Upper lobe of right lung (tissue), 1 donor: ENCODE data around the gene RHCG. TPM values are rescaled to one million over a fixed set of nuclear protein-coding genes. Genes with fewer than 3 reads are reported as not detected.

Experiments
- ATAC-seq: fragments of 200-7000 bp; cut with Tn5 transposase; one replicate; pipeline ENCODE4 v1.9.1; 2020; ENCODE audit warnings: mild to moderate bottlenecking, moderate library complexity
- DNase-seq: peaks from one replicate; pipeline ENCODE4 v3.0.0-alpha.2; 2020
- H3K27ac ChIP-seq: fragments of 200-600 bp; one replicate; pipeline ENCODE4 v1.8.0; 2022
- H3K27me3 ChIP-seq: fragments of 200-600 bp; one replicate; pipeline ENCODE4 v1.8.0; 2022; ENCODE audit warnings: mild to moderate bottlenecking
- H3K36me3 ChIP-seq: fragments of 200-600 bp; one replicate; pipeline ENCODE4 v1.8.0; 2022
- H3K4me1 ChIP-seq: fragments of 200-600 bp; one replicate; pipeline ENCODE4 v1.8.0; 2022
- H3K4me3 ChIP-seq: fragments of 200-600 bp; one replicate; pipeline ENCODE4 v1.8.0; 2022; ENCODE audit warnings: mild to moderate bottlenecking
- H3K9me3 ChIP-seq: fragments of 200-600 bp; one replicate; pipeline ENCODE4 v1.8.0; 2022
- intact Hi-C: fragments of 100-400 bp; cut with DNase I; formaldehyde crosslinking; loops from one replicate; pipeline ENCODE4 v1.11.0; 2022
- total RNA-seq: library from RNA; stranded (reverse); fragmentation: NEBNext Ultra II Directional; extraction: Animal tissue kit (Norgen Biotek cat#: 25700); gene quantifications from one replicate; pipeline ENCODE4 v1.2.1, GENCODE V29; 2021
- TF ChIP-seq, protein P1 (sequence below): fragments of 200-600 bp; IDR thresholded peaks from one replicate; pipeline ENCODE4 v1.8.0; 2022; ENCODE audit warnings: antibody characterized with exemption
- donor health status: DM: no; HTN: yes; CAD: no; lungs with severe emphysema.

RHCG gene
- total RNA-seq, 1 donor from 2014 or later, result not detected

DNA sequence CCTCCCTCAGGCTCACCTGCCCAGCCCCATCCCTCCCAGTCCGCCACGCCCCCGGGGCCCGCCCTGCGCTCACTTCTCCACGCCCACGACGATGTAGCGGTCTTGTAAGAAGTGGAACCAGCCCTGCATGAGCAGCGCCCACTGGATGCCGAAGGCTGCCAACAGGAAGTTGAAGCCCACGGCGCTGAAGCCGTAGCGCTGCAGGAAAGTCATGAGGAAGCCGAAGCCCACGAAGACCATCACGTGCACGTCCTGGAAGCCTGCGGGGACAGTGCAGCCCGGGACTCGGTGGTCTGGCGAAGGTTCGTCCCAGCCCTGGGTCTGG is 9.7 kb downstream of the RHCG start:
- peak; percentile 78 for ATAC-seq

DNA sequence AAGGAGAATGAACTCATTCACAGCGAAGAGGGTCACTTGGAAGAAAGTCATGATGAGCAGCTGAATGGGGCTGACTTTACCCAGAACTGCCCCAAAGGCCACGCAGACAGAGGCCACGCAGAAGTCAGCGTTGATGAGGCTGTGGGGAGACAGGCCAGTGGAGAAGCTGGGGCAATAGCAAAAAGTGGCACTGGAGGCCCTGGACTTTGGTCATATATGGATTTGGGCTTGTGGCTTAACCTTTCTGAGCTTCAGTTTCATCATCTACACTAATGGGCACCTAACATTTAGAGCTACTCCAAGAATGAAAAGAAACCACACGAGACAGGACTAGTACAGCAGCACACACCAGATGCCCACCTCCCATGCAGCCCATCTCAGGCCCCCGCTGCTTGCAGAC is 13.3 kb downstream of the RHCG start:
- H3K27ac ChIP-seq, result no peak overlapping the region
- TF ChIP-seq, protein P1, sequence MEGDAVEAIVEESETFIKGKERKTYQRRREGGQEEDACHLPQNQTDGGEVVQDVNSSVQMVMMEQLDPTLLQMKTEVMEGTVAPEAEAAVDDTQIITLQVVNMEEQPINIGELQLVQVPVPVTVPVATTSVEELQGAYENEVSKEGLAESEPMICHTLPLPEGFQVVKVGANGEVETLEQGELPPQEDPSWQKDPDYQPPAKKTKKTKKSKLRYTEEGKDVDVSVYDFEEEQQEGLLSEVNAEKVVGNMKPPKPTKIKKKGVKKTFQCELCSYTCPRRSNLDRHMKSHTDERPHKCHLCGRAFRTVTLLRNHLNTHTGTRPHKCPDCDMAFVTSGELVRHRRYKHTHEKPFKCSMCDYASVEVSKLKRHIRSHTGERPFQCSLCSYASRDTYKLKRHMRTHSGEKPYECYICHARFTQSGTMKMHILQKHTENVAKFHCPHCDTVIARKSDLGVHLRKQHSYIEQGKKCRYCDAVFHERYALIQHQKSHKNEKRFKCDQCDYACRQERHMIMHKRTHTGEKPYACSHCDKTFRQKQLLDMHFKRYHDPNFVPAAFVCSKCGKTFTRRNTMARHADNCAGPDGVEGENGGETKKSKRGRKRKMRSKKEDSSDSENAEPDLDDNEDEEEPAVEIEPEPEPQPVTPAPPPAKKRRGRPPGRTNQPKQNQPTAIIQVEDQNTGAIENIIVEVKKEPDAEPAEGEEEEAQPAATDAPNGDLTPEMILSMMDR, result no peak
- H3K27me3 ChIP-seq, result peaks cover 23% of the 10 kb centered on the region
- no peaks in the 10 kb centered on the region for H3K36me3 ChIP-seq
- no peaks in the 10 kb centered on the region for H3K9me3 ChIP-seq
- intact Hi-C loops, result no loop called here
- no peak overlapping the region for H3K4me3 ChIP-seq
- H3K4me1 ChIP-seq, result no peaks in the 10 kb centered on the region
- peak; percentile 49 for DNase-seq
- ATAC-seq, result no peak

More for the DNA sequence above, 9.7 kb downstream of the RHCG start:
- H3K4me1 ChIP-seq, result no peaks in the 10 kb centered on the region
- H3K9me3 ChIP-seq, result no peaks in the 10 kb centered on the region
- H3K27ac ChIP-seq, result no peak overlapping the region
- no peak overlapping the region for H3K4me3 ChIP-seq
- TF ChIP-seq, protein P1, result no peak
- DNase-seq, result peak; percentile 81
- no peaks in the 10 kb centered on the region for H3K36me3 ChIP-seq
- H3K27me3 ChIP-seq, result peaks cover 26% of the 10 kb centered on the region
- intact Hi-C loops, result no loop called here

DNA sequence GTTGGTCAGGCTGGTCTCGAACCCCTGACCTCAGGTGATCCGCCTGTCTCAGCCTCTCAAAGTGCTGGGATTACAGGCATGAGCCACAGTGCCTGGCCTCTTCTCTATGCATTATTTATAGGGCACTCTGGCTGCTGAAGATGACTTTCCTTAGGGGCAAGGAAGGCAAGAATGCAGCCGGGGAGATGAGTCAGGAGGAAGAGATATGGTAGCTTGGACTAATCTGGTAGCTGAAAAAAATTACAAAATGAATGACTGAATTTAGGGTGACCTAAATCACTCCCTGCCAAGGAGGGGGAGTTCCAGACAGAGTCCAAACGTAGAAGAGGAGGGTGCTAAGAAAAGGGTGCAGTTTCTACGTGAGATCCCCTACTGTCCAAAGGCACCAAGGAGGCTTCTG is 14.2 kb downstream of the RHCG start:
- Histone ChIP-seq H3K4me3 (no peak overlapping the region), H3K9me3 (no peaks in the 10 kb centered on the region), H3K36me3 (no peaks in the 10 kb centered on the region), H3K27ac (no peak overlapping the region), H3K4me1 (no peaks in the 10 kb centered on the region), H3K27me3 (peaks cover 27% of the 10 kb centered on the region)
- TF ChIP-seq, protein P1, result no peak
- intact Hi-C loops, result no loop called here
- no peak for DNase-seq
- no peak for ATAC-seq

DNA sequence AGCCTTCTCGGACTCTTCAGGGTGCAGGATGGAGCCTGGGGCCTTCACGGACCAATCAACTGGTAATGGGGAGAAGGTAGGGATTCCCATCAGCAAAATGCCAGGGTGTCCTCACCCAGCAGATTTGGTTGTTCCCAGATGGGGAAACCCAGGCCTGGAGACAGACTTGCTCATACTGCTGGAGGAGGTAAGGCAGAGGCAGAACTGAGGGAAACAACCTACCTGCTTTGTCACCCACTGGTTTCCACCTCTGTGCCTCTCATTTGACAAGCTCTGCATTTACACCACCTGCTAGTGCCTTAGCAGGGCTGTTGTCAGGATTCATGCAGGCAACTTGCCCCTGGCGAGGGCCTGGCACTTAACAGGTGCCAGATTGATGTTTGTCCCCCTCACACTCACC is 15.9 kb downstream of the RHCG start:
- no peaks in the 10 kb centered on the region for H3K4me1 ChIP-seq
- no peak for ATAC-seq
- no peak overlapping the region for H3K27ac ChIP-seq
- no peak for DNase-seq
- intact Hi-C loops, result no loop called here
- no peak overlapping the region for H3K4me3 ChIP-seq
- H3K9me3 ChIP-seq, result no peaks in the 10 kb centered on the region
- H3K36me3 ChIP-seq, result no peaks in the 10 kb centered on the region
- H3K27me3 ChIP-seq, result peaks cover 32% of the 10 kb centered on the region
- TF ChIP-seq, protein P1, result no peak

DNA sequence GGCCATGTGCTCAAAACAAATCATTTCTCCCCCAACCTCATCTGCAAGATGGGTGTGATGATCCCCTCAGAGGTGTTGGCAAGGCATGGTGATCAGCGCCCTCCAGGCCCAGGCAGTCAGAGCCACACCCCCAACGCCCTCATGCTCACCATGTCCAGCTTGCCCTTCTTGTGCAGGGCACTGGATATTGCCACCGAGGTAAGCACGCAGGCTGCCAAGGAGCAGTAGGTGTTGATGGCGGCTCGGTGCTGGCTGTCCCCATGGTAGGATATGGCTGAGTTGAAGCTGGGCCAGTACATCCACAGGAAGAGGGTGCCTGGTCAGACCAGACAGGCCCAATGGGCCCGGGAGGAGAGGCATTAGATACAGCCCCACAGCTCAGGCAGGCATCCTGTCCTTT is 17.2 kb downstream of the RHCG start:
- H3K36me3 ChIP-seq, result no peaks in the 10 kb centered on the region
- no peak overlapping the region for H3K4me3 ChIP-seq
- TF ChIP-seq, protein P1, result no peak
- ATAC-seq (no peak), DNase-seq (no peak)
- no peak overlapping the region for H3K27ac ChIP-seq
- no peaks in the 10 kb centered on the region for H3K4me1 ChIP-seq
- intact Hi-C loops, result no loop called here
- H3K9me3 ChIP-seq, result no peaks in the 10 kb centered on the region
- peaks cover 29% of the 10 kb centered on the region for H3K27me3 ChIP-seq
